Stimulated activated CD8-positive, alpha-beta memory T cell treated with anti-CD3 and anti-CD28 coated beads, Interleukin-4, amount 100 ng/mL, for 24 hours (primary cell): Measurements from ENCODE around the gene IQGAP2.
"Not testable (repeated sequence)": the region's sequence is repeated elsewhere in the genome, so short reads cannot be mapped to it uniquely, and the experiment has no call there.

Experiments
- DNase-seq: peaks from one replicate; pipeline ENCODE4 v3.0.0-alpha.2; 2020; ENCODE audit warnings: low read depth

IQGAP2 gene

GRCh38 chr5:76535577-76535976 lies 132.5 kb downstream of the IQGAP2 start:
- no peak for DNase-seq

DNA sequence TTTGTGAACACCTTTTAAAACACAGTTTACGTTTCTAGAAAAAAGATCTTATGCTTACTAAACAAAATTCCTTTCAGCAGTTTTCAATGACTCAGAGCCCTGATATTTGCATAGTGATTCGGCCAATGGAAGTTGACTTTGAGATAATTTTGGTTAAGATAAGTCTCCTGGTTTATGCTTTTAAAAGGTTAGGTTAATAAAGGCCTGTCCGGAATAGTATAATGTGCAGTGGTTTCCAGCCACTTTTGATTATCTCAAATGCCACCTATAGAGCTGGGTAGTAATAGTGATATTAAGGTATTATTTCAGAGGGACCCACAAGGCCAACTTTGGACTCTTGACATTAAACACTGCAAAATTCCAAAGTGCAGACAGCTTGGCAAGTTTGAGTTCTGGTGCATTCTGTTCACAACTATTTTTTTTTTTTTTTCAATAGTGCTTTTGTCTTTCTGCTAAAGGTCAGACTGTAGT lies 134.0 kb downstream of the IQGAP2 start:
- DNase-seq, result no peak

- no peak for DNase-seq
These were observed 139.2 kb downstream of the IQGAP2 start for GRCh38 chr5:76542241-76542640.

GRCh38 chr5:76542887-76543690 lies 140.0 kb downstream of the IQGAP2 start:
- DNase-seq, result peak; percentile 26

GRCh38 chr5:76544268-76544926 lies 141.3 kb downstream of the IQGAP2 start:
- no peak for DNase-seq

- DNase-seq, result no peak
These were observed 142.1 kb downstream of the IQGAP2 start for GRCh38 chr5:76545184-76545583.

GRCh38 chr5:76546497-76547102 lies 143.5 kb downstream of the IQGAP2 start:
- DNase-seq, result no peak

DNA sequence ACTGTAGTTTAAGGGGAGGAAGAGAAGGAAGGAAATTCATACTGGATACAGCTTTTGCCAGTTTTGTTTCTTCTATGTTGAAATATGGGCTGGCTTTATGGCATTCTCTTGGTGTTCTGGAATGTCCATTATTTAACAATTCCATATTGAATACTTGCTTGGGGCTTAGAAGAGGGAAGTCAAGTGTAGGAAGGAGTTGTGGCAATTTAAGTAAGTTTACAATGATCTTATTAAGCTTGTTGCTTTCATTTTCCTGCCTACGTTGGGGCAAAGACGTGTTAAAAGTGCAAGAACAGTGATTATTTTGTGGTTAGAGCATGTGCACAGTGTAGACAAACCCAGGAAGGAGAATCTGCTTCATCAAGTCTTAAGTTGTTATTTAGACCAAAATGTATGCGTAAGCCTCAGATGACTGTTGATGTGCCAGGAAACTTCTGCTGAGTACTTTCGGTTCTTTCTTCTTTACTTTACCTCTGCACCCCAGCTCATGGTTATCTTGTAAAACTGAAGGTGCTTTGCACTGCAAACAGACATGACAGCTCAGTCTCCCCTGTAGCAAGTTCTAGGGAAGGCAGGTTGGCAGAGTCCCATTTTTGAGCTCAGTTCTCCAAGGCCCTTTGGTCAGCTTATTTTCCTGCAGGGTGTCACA lies 144.3 kb downstream of the IQGAP2 start:
- DNase-seq, result no peak

DNA sequence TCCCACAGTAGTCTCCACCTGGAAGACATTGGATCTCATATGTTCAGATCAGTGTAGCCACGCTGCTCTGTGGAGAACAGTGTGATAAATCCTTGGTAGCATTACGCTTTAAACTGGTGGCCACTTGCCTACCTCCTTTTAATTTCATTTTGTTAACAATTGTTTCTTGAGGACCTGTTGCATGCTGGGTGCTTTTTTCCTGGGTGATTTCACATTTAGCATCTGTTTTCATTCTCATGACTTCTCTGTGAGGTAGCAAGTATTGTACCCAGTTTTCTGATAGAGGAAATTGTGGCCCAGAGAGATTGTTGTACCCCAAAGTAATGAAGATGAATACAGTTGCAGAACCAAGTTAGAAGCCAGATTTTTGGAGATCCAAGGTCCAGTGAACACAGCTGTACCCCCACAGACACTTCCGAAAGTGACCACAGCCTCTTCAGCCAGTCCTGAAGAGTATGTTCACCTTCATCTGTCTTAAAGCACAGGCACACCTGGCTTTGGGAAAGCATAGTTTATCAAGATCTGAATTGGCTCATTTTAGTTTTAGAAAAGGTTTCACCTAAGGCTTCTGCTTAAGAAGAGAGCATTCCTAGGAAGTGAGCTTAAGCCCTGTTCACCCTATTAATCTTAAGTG lies 144.9 kb downstream of the IQGAP2 start:
- no peak for DNase-seq

DNA sequence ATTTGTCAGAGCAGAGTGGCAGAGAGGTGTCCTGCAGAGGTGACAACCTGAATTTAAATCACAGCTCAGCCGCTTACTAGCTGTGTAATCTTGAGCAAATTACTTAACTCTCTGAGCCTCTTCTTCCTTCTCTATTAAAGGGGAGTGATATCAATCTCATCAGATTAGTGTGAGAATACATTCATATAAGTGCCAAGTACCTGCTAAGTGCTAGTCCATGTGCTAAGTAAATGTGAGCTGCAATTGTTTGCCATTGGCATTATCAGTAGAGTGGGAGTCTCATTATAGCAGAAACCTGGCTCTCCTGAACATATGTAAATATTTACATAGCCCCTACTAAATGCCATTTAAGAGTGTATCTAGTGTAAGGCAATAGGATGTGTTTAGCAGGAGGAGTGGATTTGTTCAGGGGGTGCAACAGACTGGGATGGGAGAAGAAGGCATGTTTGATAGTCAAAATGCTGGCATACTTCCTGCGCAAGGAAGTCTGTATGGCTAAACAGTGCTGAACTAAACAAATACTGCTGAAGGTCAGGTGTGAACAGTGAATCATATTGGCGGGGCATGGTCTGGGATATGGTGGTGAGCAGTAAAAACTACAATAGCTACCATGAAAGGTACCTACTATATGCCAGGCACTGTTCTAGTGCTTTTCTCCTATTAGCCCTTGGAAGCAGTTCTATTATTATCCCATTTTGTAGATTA lies 145.6 kb downstream of the IQGAP2 start:
- no peak for DNase-seq

DNA sequence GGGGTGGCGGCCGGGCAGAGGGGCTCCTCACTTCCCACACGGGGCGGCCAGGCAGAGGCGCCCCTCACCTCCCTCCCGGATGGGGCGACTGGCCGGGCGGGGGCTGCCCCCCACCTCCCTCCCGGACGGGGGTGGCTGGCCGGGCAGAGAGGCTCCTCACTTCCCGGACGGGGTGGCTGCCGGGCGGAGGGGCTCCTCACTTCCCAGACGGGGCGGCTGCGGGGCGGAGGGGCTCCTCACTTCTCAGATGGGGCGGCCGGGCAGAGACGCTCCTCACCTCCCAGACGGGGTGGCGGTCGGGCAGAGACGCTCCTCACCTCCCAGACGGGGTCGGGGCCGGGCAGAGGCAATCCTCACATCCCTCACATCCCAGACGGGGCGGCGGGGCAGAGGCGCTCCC lies 147.8 kb downstream of the IQGAP2 start:
- DNase-seq, result not testable (repeated sequence)

- no peak for DNase-seq
These were observed 149.5 kb downstream of the IQGAP2 start for GRCh38 chr5:76552546-76552945.

DNA sequence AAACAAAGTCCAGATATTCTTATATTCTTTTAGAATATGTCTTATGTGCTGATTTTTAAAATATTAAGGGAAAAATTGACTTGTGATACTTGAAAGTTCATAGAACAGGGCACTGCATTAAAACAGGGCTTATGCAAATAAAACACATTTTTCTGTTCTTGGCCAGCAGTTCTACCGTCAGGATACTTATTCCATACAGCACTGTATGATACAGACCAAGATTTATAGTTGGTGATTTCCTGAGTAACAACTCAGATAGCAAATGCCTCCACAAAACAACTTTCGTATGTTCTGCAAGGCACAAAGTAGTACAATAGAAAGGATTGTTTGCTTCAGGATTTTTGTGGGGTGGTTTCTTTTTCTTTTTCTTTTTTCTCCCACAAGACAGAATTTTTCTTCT lies 150.2 kb downstream of the IQGAP2 start:
- no peak for DNase-seq

GRCh38 chr5:76555114-76555513 lies 152.0 kb downstream of the IQGAP2 start:
- DNase-seq, result no peak

DNA sequence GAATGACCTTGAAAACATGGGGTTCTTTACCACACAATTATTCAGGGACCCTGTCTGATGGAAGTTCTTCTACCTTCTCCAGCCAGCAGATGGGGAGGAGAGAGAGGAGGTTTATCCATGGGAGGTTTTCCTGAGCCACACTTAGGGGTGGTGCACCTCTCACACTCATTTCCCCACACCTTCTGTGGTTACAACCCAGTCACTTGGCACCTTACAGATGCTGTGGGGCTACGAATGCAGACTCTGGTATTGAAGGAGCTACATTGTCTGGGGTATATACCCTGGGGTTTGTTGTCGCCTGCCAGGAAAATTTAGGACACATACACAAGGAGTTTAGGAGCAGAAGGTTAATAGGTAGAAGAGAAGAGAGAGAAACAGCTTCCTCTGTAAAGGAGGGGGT lies 152.6 kb downstream of the IQGAP2 start:
- DNase-seq, result no peak

- DNase-seq, result no peak
These were observed 153.6 kb downstream of the IQGAP2 start for GRCh38 chr5:76556511-76557221.

- DNase-seq, result no peak
These were observed 158.1 kb downstream of the IQGAP2 start for GRCh38 chr5:76560952-76561891.

DNA sequence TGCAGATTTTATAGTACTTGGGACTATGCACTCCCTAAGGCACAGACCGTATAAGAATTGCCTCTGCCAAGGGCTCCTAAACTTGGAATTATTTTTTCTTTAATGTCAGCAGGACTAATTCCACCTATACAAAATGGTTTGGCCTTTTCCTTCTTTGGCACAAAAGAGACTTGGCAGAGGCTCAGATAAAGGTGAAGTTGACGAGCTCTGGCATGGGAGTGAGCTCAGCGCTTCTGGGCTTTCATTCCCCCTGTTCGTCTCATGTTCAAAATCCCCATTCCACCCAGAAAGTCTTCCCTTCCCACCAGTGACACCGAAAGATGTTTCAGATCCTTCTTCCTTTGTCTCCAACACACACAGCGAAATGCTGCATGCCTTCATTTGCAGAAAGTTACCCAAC lies 158.9 kb downstream of the IQGAP2 start:
- no peak for DNase-seq

DNA sequence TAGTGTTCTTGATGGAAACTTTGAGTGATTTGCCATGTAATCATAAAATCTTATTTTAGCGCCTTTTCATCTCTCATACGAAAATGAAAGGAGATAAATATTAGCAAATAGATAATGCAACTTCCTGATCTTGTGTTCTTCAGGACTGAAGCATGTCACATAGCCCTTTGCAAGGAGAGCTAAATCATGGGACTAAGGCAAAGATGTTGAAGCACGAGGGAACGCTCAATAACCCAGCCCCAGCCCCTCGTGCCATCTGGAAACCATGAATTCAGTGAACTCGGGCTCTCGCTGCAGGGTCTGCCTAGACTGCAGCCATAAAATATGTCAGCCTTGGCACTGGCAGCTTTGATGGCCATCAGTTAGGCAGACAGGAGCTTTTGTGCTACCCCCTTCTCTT lies 161.9 kb downstream of the IQGAP2 start:
- no peak for DNase-seq

DNA sequence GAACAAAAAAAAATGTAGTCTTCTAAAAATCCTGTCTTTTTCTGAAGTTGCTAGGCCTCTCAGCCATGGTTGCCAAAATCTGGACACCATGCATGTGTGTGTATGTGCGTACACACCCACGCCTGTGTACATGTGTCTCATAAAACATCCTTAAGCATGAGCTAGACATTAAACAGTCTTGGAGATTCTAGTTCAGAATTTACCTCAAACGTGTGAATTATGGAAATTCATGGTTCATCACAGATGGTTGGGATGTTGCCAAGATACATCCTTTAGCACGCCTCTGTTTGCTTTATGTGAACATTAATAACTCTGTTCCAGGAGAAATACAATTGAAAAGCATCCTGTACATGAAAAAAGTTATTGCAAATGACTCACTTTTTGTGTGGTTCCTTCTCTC lies 167.1 kb downstream of the IQGAP2 start:
- no peak for DNase-seq
